ENCODE data around the gene NRCAM.

GRCh38 chr7:108376206-108376605 is 80.0 kb downstream of the NRCAM start:
- no peak for TF ChIP-seq GATA2 (IDR thresholded peaks at IDR 0.05; ENCODE audit: low read depth, low read length)
- no peak for TF ChIP-seq GATA3 (IDR thresholded peaks at IDR 0.05; ENCODE audit: low read depth, low read length)
